ENCODE results near the gene ZFYVE21. TPM values are rescaled to one million over a fixed set of nuclear protein-coding genes. Genes with fewer than 3 reads are reported as not detected.

Gene ZFYVE21
- polyA plus RNA-seq, 2 of the 4 experiments (the other 2 are of a cell fraction): 28.7 to 33.0 TPM

DNA sequence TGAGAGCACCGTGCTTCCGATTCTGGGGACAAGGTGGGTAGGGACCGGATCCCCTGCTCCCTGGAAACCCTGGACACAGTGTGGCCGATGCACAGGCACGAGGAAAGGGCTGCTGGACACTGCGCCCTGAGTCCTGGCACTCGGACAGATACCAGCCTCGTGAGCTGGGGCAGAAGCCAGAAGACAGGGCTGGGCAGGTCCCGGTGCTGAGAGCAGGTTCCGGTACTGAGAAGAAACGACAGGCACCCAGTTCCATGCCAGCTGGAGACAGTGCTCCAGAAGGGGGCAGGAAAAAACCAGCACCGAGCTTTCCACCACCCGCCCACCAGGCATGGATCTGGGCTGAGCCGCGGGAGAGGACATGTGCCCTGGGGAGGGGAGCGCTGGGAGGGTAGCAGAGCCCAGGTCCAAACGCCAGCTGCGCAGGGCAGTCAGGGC lies 6.8 kb upstream of the ZFYVE21 start:
- CTCF ChIA-PET: no interaction called here
- Histone ChIP-seq H3K4me1 (peaks cover 4% of the 10 kb centered on the region; the same call in 1 of the 3 replicates), H3K4me3 (no peak overlapping the region), H3K27ac (no peak overlapping the region), H3K4me2 (no peak overlapping the region), H3K9me3 (no peaks in the 10 kb centered on the region)
- DNase-seq (ENCODE audit: low read depth in 1 of 2, low spot score in 1 of 2) (no peak), ATAC-seq (no peak), FAIRE-seq (no peak)
- 96% methylated on average over 18 of the region's 18 CpGs for WGBS (ENCODE audit: missing lambda C conversion rate)
- TF ChIP-seq NR3C1 (IDR thresholded peaks at IDR 0.05) (no peak), SMC3 (IDR thresholded peaks at IDR 0.05) (no peak), CBX2 (IDR thresholded peaks at IDR 0.05; ENCODE audit: borderline replicate concordance, low read depth) (no peak), MYC (IDR thresholded peaks at IDR 0.05; ENCODE audit: borderline replicate concordance, low read length) (no peak), HOXA7 (CRISPR knock-in tag; IDR thresholded peaks at IDR 0.05) (no peak), ZSCAN20 (CRISPR knock-in tag; IDR thresholded peaks at IDR 0.05) (no peak), FOSB (CRISPR knock-in tag; IDR thresholded peaks at IDR 0.05) (no peak), ZNF302 (CRISPR knock-in tag; IDR thresholded peaks at IDR 0.05) (no peak), KDM1A (IDR thresholded peaks at IDR 0.05; ENCODE audit: low read depth) (no peak), RARB (CRISPR knock-in tag; IDR thresholded peaks at IDR 0.05) (no peak), EHMT2 (IDR thresholded peaks at IDR 0.05; ENCODE audit: low read depth) (no peak), HEYL (CRISPR knock-in tag; IDR thresholded peaks at IDR 0.05) (no peak), EHF (CRISPR knock-in tag; IDR thresholded peaks at IDR 0.05) (no peak), HOXB5 (CRISPR knock-in tag; IDR thresholded peaks at IDR 0.05) (no peak), TP53 (CRISPR knock-in tag; IDR thresholded peaks at IDR 0.05) (no peak), TFCP2L1 (CRISPR knock-in tag; IDR thresholded peaks at IDR 0.05) (no peak), JUN (IDR thresholded peaks at IDR 0.05) (no peak), RCOR1 (IDR thresholded peaks at IDR 0.05; ENCODE audit: low read depth, low read length) (no peak), ZC3H11A (IDR thresholded peaks at IDR 0.05) (no peak)
- TF ChIP-seq, protein P1, sequence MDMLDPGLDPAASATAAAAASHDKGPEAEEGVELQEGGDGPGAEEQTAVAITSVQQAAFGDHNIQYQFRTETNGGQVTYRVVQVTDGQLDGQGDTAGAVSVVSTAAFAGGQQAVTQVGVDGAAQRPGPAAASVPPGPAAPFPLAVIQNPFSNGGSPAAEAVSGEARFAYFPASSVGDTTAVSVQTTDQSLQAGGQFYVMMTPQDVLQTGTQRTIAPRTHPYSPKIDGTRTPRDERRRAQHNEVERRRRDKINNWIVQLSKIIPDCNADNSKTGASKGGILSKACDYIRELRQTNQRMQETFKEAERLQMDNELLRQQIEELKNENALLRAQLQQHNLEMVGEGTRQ (IDR thresholded peaks at IDR 0.05): no peak
- POLR2A ChIA-PET: no interaction called here

DNA sequence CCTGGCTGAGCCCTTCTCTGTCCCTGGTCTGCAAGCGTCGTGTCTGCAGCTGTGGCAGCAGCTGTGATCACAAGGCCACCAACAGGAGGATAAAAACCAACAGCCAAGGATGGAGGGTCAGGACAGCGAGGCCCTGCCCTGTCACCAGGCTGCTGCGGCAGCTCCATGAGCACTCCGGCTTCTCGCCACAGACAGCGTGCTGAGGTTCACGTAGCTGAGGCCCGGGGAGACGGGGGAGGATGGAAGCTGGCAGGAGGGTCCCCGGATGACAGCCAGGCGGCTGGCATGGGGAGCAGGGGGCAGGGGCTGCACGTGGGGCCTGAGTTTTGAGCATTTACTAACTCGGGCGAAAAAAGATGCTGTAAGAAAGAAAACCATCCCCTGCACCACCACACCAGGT lies 5.8 kb upstream of the ZFYVE21 start:
- FAIRE-seq (no peak), ATAC-seq (no peak), DNase-seq (ENCODE audit: low read depth in 1 of 2, low spot score in 1 of 2) (no peak)
- Histone ChIP-seq H3K9me3 (no peaks in the 10 kb centered on the region), H3K27ac (no peak overlapping the region), H3K4me2 (no peak overlapping the region), H3K4me1 (peaks cover 13% of the 10 kb centered on the region; the same call in 2 of the 3 replicates), H3K4me3 (no peak overlapping the region)
- TF ChIP-seq, protein P2, sequence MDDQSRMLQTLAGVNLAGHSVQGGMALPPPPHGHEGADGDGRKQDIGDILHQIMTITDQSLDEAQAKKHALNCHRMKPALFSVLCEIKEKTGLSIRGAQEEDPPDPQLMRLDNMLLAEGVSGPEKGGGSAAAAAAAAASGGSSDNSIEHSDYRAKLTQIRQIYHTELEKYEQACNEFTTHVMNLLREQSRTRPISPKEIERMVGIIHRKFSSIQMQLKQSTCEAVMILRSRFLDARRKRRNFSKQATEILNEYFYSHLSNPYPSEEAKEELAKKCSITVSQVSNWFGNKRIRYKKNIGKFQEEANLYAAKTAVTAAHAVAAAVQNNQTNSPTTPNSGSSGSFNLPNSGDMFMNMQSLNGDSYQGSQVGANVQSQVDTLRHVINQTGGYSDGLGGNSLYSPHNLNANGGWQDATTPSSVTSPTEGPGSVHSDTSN (IDR thresholded peaks at IDR 0.05): no peak
- ChIA-PET POLR2A (no interaction called here), CTCF (no interaction called here)
- 89% methylated on average over 15 of the region's 15 CpGs for WGBS (ENCODE audit: missing lambda C conversion rate)

DNA sequence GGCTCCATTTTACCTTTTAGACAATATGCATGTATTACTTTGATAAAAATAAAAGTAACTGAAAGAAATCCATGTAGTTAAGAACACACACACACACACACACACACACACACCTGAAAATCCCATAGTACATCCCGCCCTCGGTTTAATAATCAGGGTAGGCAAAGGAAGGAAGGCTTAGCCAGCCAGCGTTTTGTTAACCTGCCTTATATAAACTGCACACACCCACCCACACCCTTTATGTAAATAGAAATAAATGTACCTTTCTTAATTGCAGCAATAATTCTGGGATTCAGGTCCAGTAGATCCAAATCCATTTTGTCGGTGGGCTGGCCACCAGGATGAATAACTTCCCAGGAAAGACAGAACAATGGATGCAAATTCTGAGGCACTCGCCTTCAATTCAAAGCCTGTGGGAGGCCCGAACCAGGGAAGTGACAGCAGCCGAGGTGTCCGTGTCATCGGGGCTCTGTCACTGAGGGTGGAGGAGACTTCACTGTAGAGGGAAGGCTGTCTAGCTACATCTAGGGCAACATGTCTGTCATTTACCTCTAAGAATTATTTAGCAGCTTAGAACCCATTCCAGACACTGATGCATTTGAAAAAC lies 4.7 kb upstream of the ZFYVE21 start:
- H3K27ac ChIP-seq: no peak overlapping the region; a peak in 1 of 6 replicates
- peaks cover 13% of the 10 kb centered on the region; the same call in 2 of the 3 replicates for H3K4me1 ChIP-seq
- FAIRE-seq (no peak), DNase-seq (ENCODE audit: low read depth in 1 of 2, low spot score in 1 of 2) (no peak), ATAC-seq (no peak)
- 66% methylated on average over 9 of the region's 9 CpGs for WGBS (ENCODE audit: missing lambda C conversion rate)
- no peak overlapping the region for H3K4me3 ChIP-seq
- TF ChIP-seq JUN (IDR thresholded peaks at IDR 0.05) (no peak), NR3C1 (IDR thresholded peaks at IDR 0.05) (no peak), MAFK (IDR thresholded peaks at IDR 0.05; ENCODE audit: partially characterized antibody) (no peak)
- TF ChIP-seq, protein P3, sequence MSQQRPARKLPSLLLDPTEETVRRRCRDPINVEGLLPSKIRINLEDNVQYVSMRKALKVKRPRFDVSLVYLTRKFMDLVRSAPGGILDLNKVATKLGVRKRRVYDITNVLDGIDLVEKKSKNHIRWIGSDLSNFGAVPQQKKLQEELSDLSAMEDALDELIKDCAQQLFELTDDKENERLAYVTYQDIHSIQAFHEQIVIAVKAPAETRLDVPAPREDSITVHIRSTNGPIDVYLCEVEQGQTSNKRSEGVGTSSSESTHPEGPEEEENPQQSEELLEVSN (IDR thresholded peaks at IDR 0.05; ENCODE audit: borderline replicate concordance, low read depth): no peak
- TF ChIP-seq, protein P4, sequence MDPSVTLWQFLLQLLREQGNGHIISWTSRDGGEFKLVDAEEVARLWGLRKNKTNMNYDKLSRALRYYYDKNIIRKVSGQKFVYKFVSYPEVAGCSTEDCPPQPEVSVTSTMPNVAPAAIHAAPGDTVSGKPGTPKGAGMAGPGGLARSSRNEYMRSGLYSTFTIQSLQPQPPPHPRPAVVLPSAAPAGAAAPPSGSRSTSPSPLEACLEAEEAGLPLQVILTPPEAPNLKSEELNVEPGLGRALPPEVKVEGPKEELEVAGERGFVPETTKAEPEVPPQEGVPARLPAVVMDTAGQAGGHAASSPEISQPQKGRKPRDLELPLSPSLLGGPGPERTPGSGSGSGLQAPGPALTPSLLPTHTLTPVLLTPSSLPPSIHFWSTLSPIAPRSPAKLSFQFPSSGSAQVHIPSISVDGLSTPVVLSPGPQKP (IDR thresholded peaks at IDR 0.05; ENCODE audit: low read depth, low read length): no peak
- TF ChIP-seq, protein P5, sequence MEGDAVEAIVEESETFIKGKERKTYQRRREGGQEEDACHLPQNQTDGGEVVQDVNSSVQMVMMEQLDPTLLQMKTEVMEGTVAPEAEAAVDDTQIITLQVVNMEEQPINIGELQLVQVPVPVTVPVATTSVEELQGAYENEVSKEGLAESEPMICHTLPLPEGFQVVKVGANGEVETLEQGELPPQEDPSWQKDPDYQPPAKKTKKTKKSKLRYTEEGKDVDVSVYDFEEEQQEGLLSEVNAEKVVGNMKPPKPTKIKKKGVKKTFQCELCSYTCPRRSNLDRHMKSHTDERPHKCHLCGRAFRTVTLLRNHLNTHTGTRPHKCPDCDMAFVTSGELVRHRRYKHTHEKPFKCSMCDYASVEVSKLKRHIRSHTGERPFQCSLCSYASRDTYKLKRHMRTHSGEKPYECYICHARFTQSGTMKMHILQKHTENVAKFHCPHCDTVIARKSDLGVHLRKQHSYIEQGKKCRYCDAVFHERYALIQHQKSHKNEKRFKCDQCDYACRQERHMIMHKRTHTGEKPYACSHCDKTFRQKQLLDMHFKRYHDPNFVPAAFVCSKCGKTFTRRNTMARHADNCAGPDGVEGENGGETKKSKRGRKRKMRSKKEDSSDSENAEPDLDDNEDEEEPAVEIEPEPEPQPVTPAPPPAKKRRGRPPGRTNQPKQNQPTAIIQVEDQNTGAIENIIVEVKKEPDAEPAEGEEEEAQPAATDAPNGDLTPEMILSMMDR (IDR thresholded peaks at IDR 0.05): no peak
- TF ChIP-seq, protein P6, sequence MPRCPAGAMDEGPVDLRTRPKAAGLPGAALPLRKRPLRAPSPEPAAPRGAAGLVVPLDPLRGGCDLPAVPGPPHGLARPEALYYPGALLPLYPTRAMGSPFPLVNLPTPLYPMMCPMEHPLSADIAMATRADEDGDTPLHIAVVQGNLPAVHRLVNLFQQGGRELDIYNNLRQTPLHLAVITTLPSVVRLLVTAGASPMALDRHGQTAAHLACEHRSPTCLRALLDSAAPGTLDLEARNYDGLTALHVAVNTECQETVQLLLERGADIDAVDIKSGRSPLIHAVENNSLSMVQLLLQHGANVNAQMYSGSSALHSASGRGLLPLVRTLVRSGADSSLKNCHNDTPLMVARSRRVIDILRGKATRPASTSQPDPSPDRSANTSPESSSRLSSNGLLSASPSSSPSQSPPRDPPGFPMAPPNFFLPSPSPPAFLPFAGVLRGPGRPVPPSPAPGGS (IDR thresholded peaks at IDR 0.05): no peak
- TF ChIP-seq, protein P7, sequence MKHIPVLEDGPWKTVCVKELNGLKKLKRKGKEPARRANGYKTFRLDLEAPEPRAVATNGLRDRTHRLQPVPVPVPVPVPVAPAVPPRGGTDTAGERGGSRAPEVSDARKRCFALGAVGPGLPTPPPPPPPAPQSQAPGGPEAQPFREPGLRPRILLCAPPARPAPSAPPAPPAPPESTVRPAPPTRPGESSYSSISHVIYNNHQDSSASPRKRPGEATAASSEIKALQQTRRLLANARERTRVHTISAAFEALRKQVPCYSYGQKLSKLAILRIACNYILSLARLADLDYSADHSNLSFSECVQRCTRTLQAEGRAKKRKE (CRISPR knock-in tag; IDR thresholded peaks at IDR 0.05; ENCODE audit: low read depth): no peak
- H3K4me2 ChIP-seq: no peak overlapping the region
- no peaks in the 10 kb centered on the region for H3K9me3 ChIP-seq
- CTCF ChIA-PET: no interaction called here
- POLR2A ChIA-PET: no interaction called here

Measured in A549 (cell line).